22Rv1 (cell line): ENCODE measurements around the gene ZBTB7C.

Experiments used
- H3K27ac ChIP-seq: fragments of 450-650 bp; 2 replicates; pipeline ENCODE4 v1.5.1; 2017
- CTCF ChIP-seq: fragments of 450-650 bp; IDR thresholded peaks from 2 replicates; pipeline ENCODE4 v1.5.1; 2017; ENCODE audit warnings: mild to moderate bottlenecking
- ZFX ChIP-seq: fragments of 450-650 bp; IDR thresholded peaks from 2 replicates; pipeline ENCODE4 v1.6.1; 2017; ENCODE audit warnings: antibody characterized with exemption, borderline replicate concordance

ZBTB7C gene

GRCh38 chr18:48158721-48159120 is 250.5 kb downstream of the ZBTB7C start:
- no peak overlapping the region for H3K27ac ChIP-seq
- TF ChIP-seq ZFX (no peak), CTCF (no peak)

- TF ChIP-seq ZFX (no peak), CTCF (no peak)
- H3K27ac ChIP-seq: no peak overlapping the region
Observed at GRCh38 chr18:48157956-48158355, 251.2 kb downstream of the ZBTB7C start.

GRCh38 chr18:48155856-48156255 is 253.3 kb downstream of the ZBTB7C start:
- TF ChIP-seq CTCF (no peak), ZFX (no peak)
- H3K27ac ChIP-seq: no peak overlapping the region

GRCh38 chr18:48154828-48155227 is 254.4 kb downstream of the ZBTB7C start:
- H3K27ac ChIP-seq: no peak overlapping the region
- no peak for TF ChIP-seq ZFX
- TF ChIP-seq CTCF: no peak

- H3K27ac ChIP-seq: no peak overlapping the region
- no peak for TF ChIP-seq CTCF
- no peak for TF ChIP-seq ZFX
Observed at GRCh38 chr18:48153613-48154481, 255.3 kb downstream of the ZBTB7C start.

GRCh38 chr18:48152549-48152948 is 256.6 kb downstream of the ZBTB7C start:
- no peak overlapping the region for H3K27ac ChIP-seq
- no peak for TF ChIP-seq CTCF
- no peak for TF ChIP-seq ZFX

- H3K27ac ChIP-seq: no peak overlapping the region
Observed at GRCh38 chr18:48151421-48152065, 257.6 kb downstream of the ZBTB7C start.

More at GRCh38 chr18:48151421-48152065, 257.6 kb downstream of the ZBTB7C start:
- TF ChIP-seq CTCF (no peak), ZFX (no peak)
